ENCODE data around the gene TOGARAM2. TPM values are rescaled to one million over a fixed set of nuclear protein-coding genes. Genes with fewer than 3 reads are reported as not detected.

TOGARAM2 gene
- total and polyA plus RNA-seq, 2 of the 13 experiments (the other 11 are each of a cell fraction or from before 2014, with no cell fraction given) = under 0.01 to 0.05 TPM

DNA sequence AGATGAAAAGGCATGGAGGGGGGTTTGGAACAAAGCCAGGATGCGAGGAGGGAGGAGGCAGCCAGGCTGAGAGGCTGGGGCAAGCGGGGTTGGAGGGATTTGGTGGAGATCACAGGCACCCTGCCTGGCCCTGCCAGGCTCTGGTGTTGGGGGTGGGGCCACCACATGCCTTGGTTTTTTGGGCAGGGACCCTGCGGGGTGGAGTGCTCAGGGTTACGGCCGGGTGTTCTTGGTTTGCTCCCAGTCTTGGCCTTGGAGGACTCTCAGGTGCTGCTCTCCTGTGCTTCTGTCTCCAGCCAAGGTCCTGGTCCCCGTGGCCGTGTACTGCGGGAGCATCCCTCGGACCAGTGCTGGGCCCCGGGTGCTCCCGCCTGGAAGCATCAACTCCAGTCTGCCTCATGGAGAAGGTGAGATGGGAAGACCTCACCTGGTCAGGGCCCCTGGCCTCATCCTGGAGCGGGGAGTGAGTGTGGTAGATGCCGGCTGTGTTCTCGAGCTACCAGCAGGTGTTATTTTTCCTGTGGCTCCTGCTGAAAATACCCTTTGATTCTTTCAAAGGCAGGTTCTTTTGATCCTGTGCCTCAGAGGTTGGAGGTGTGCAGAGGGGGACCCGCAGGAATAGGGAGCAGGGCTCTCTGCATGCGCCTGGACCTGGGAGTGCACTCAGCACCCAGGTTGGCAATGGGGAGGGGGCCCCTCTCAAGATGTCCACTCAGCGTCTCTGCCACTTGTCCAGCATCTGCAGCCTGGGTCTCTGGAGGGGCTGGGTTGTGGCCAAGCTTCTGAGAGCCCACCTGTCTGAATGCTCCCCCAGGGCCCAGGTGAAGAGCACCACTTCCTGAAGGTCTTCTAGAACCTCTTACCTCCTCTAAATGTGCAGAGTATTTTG is 17.0 kb downstream of the TOGARAM2 start:
- no peak; the same call in 2 of the 3 replicates for ATAC-seq
- intact Hi-C loops (cut with micrococcal nuclease; ENCODE audit: unreplicated experiment) = no loop called here
- H3K36me3 ChIP-seq (replicated peaks in 1 of 2; ENCODE audit: control insufficient read depth in 1 of 2, insufficient read depth in 2 of 2, low read length in 2 of 2) = no peaks in the 10 kb centered on the region
- H3K9me3 ChIP-seq (ENCODE audit: low read length) = no peaks in the 10 kb centered on the region
- ChIA-PET CTCF (ENCODE audit: low intra/inter-chr PET ratio, low total read pairs) (no interaction called here), POLR2A (no interaction called here)
- H3K4me3 ChIP-seq (replicated peaks in 1 of 3; ENCODE audit: insufficient read depth in 1 of 3, low read depth in 2 of 3, low read length in 3 of 3) = no peak overlapping the region
- H3K4me1 ChIP-seq (ENCODE audit: insufficient read depth, low read length) = no peaks in the 10 kb centered on the region
- no peak overlapping the region for H3K9ac ChIP-seq (ENCODE audit: insufficient read depth, low read depth, low read length)
- H3K27me3 ChIP-seq (ENCODE audit: control insufficient read depth in 1 of 2, insufficient read depth in 2 of 2, low read length in 2 of 2) = peaks cover 20 to 73% of the 10 kb centered on the region in 2 experiments
- no peak overlapping the region for H3K27ac ChIP-seq (ENCODE audit: extremely low read length, insufficient read depth, low read length)
- TF ChIP-seq, protein P1, sequence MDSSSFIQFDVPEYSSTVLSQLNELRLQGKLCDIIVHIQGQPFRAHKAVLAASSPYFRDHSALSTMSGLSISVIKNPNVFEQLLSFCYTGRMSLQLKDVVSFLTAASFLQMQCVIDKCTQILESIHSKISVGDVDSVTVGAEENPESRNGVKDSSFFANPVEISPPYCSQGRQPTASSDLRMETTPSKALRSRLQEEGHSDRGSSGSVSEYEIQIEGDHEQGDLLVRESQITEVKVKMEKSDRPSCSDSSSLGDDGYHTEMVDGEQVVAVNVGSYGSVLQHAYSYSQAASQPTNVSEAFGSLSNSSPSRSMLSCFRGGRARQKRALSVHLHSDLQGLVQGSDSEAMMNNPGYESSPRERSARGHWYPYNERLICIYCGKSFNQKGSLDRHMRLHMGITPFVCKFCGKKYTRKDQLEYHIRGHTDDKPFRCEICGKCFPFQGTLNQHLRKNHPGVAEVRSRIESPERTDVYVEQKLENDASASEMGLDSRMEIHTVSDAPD (CRISPR knock-in tag; IDR thresholded peaks at IDR 0.05) = no peak
- no peak for TF ChIP-seq ZNF296 (CRISPR knock-in tag; conservative IDR thresholded peaks at IDR 0.05)
- no peak for TF ChIP-seq GABPB1 (CRISPR knock-in tag; IDR thresholded peaks at IDR 0.05)
- no peak for TF ChIP-seq ZNF556 (CRISPR knock-in tag; IDR thresholded peaks at IDR 0.05; ENCODE audit: borderline replicate concordance)
- TF ChIP-seq MYPOP (CRISPR knock-in tag; IDR thresholded peaks at IDR 0.05) = no peak
- no peak for TF ChIP-seq FOXP1 (IDR thresholded peaks at IDR 0.05)
- TF ChIP-seq FOXP1 (CRISPR knock-in tag; IDR thresholded peaks at IDR 0.05) = no peak
- no peak for TF ChIP-seq ZNF781 (CRISPR knock-in tag; IDR thresholded peaks at IDR 0.05; ENCODE audit: borderline replicate concordance, not compliant biosample characterization)
- no peaks in the 10 kb centered on the region for H3K79me2 ChIP-seq (ENCODE audit: insufficient read depth, low read length)
- H3K4me2 ChIP-seq (ENCODE audit: low read depth, low read length) = no peak overlapping the region
- H4K20me1 ChIP-seq (ENCODE audit: insufficient read depth, low read length) = no peaks in the 10 kb centered on the region
- 2% methylated on average over 10 of the region's 17 CpGs for WGBS (ENCODE audit: low lambda C conversion rate)
- no TSS peak for BruUV-seq (replicated peaks)
- in situ Hi-C loops (cut with HindIII; ENCODE audit: extremely low pct_ligation_motif_present, low pct_unique_long_range_greater_than_20kb) = loop anchor here (25.0 kb wide), 1 partner anchor 839 kb away; no protein-coding TSS in a partner anchor
- no peak for DNase-seq (ENCODE audit: low spot score)
- H2AFZ ChIP-seq (ENCODE audit: low read length) = no peak overlapping the region
- FAIRE-seq = no peak

All from HepG2 (cell line).